ENCODE results near the gene ZNF224. TPM values are rescaled to one million over a fixed set of nuclear protein-coding genes. Genes with fewer than 3 reads are reported as not detected.

Gene ZNF224
- total and polyA plus RNA-seq, 2 of the 8 experiments (the other 6 are each of a cell fraction or from before 2014, with no cell fraction given): 3.7 to 17.2 TPM

- TF ChIP-seq KDM4A (IDR thresholded peaks at IDR 0.05; ENCODE audit: low read depth, low read length, severe bottlenecking): peak; percentile 88
- peak; percentile 70 for TF ChIP-seq CHD2 (IDR thresholded peaks at IDR 0.05; ENCODE audit: low read length)
- TF ChIP-seq GABPA (IDR thresholded peaks at IDR 0.05; ENCODE audit: borderline replicate concordance, insufficient read depth, low read length): peak; percentile 83; the same call in 1 of the 2 replicates
- peak; percentile 93 for TF ChIP-seq TAF1 (IDR thresholded peaks at IDR 0.05; ENCODE audit: low read depth, low read length)
- TF ChIP-seq ASH2L (IDR thresholded peaks at IDR 0.05; ENCODE audit: low read length): peak; percentile 41
- 0 out of 2 replicates have a peak, but pooled peaks have one; percentile 13 for TF ChIP-seq PHF8 (conservative IDR thresholded peaks at IDR 0.05; ENCODE audit: low read depth, low read length)
- TF ChIP-seq TBP (IDR thresholded peaks at IDR 0.05; ENCODE audit: low read depth, low read length): peak; percentile 77
- TF ChIP-seq RNF2 (IDR thresholded peaks at IDR 0.05; ENCODE audit: borderline replicate concordance, low read depth, low read length, missing control alignments, poor library complexity, severe bottlenecking): no peak
- TF ChIP-seq CREB1 (IDR thresholded peaks at IDR 0.05): peak; percentile 71
- peak; percentile 92 to 96 for TF ChIP-seq POLR2A (IDR thresholded peaks at IDR 0.05; ENCODE audit: control extremely low read depth in 1 of 2, low read depth in 2 of 2, low read length in 2 of 2)
- no peak for TF ChIP-seq CHD7 (IDR thresholded peaks at IDR 0.05; ENCODE audit: insufficient replicate concordance, low read length)
These were observed 19.1 kb downstream of the ZNF224 start, which contains the start of gene ZNF225 (continued) for GRCh38 chr19:44113138-44113783.

Data from H1 (cell line).